SU-DHL-6 (cell line): ENCODE results near the gene MPI.

Experiments
- EZH2phosphoT487 ChIP-seq: fragments of 200-600 bp; sonication (generic), shearing (Covaris generic); conservative IDR thresholded peaks from 2 replicates; pipeline ENCODE4 v1.6.1; 2018; ENCODE audit warnings: mild to moderate bottlenecking, antibody characterized with exemption, low read length, moderate library complexity, mixed read lengths
- TF ChIP-seq, protein P1 (sequence below): fragments of 200-600 bp; sonication (generic); IDR thresholded peaks from one replicate; pipeline ENCODE4 v1.5.1; 2017; ENCODE audit warnings: antibody characterized with exemption, mild to moderate bottlenecking, low read length, moderate library complexity; ENCODE audit not compliant: insufficient read depth, poor library complexity, severe bottlenecking

DNA sequence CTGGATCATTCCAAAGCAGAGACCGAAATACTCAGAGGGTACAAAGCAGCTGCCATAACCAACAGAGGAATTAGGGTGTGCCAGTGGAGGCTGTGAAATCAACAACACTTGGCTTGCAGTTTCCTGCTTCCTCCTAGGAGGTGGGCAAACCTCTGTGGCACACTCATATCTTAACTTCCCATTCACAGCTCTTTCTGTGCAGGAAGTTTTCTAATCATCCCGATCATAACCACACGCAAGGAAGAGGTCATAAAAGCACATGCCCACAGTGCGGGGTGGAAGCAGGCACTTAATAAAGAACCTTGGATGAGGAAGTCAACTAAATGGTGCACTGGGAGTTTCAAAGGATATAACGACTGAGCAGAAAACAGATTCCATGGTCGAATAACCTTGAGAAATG, 21.8 kb upstream of the MPI start:
- TF ChIP-seq, protein P1, sequence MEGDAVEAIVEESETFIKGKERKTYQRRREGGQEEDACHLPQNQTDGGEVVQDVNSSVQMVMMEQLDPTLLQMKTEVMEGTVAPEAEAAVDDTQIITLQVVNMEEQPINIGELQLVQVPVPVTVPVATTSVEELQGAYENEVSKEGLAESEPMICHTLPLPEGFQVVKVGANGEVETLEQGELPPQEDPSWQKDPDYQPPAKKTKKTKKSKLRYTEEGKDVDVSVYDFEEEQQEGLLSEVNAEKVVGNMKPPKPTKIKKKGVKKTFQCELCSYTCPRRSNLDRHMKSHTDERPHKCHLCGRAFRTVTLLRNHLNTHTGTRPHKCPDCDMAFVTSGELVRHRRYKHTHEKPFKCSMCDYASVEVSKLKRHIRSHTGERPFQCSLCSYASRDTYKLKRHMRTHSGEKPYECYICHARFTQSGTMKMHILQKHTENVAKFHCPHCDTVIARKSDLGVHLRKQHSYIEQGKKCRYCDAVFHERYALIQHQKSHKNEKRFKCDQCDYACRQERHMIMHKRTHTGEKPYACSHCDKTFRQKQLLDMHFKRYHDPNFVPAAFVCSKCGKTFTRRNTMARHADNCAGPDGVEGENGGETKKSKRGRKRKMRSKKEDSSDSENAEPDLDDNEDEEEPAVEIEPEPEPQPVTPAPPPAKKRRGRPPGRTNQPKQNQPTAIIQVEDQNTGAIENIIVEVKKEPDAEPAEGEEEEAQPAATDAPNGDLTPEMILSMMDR = no peak
- no peak for TF ChIP-seq EZH2phosphoT487
